GM12873 (cell line): Measurements from ENCODE around the gene PHKG2.

Experiments used
- TF ChIP-seq, protein P1 (sequence below): IDR thresholded peaks from 2 replicates; pipeline ENCODE4 v1.5.1; 2012; ENCODE audit warnings: low read depth, mild to moderate bottlenecking, moderate library complexity, low read length, control low read depth; ENCODE audit not compliant: insufficient read depth; ENCODE audit errors: missing control alignments

PHKG2 gene

DNA sequence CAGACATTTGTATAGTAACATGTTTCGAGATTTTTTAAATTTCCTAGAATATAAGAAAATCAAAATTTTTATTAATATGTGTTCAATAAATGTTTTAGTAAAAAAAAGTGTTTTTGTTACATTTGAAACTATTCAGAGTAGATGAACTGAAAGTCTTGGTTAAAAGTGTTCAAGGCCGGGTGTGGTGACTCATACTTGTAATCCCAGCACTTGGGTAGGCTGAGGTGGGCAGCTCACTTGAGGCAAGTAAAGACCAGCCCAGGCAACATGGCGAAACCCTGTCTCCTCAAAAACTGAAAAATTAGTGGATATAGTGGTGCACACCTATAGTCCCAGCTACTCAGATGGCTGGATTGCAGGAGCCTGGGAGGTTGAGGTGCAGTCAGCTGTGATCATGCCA, 16.8 kb upstream of the PHKG2 start:
- TF ChIP-seq, protein P1, sequence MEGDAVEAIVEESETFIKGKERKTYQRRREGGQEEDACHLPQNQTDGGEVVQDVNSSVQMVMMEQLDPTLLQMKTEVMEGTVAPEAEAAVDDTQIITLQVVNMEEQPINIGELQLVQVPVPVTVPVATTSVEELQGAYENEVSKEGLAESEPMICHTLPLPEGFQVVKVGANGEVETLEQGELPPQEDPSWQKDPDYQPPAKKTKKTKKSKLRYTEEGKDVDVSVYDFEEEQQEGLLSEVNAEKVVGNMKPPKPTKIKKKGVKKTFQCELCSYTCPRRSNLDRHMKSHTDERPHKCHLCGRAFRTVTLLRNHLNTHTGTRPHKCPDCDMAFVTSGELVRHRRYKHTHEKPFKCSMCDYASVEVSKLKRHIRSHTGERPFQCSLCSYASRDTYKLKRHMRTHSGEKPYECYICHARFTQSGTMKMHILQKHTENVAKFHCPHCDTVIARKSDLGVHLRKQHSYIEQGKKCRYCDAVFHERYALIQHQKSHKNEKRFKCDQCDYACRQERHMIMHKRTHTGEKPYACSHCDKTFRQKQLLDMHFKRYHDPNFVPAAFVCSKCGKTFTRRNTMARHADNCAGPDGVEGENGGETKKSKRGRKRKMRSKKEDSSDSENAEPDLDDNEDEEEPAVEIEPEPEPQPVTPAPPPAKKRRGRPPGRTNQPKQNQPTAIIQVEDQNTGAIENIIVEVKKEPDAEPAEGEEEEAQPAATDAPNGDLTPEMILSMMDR, result no peak

DNA sequence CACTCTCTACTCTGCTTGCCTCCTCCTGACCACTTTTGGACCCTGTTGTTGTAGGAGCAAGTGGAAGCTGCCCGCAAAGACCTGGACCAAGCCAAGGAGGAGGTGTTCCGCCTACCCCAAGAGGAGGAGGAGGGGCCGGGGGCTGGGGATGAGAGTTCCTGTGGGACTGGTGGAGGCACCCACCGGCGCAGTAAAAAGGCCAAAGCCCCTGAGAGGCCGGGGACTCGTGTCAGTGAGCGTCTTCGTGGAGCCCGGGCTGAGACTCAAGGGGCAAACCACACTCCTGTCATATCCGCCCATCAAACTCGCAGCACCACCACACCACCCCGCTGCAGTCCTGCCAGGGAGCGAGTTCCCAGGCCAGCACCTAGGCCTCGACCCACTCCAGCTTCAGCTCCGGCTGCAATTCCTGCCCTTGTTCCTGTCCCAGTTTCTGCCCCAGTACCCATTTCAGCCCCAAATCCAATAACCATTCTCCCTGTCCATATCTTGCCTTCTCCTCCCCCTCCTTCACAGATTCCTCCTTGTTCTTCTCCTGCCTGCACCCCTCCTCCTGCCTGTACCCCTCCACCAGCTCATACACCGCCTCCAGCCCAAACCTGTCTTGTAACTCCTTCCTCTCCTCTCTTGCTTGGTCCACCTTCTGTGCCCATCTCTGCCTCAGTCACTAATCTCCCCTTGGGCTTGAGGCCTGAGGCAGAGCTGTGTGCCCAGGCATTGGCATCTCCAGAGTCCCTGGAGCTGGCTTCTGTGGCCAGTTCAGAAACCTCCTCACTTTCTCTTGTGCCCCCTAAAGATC, 11.0 kb upstream of the PHKG2 start:
- TF ChIP-seq, protein P1, result no peak

DNA sequence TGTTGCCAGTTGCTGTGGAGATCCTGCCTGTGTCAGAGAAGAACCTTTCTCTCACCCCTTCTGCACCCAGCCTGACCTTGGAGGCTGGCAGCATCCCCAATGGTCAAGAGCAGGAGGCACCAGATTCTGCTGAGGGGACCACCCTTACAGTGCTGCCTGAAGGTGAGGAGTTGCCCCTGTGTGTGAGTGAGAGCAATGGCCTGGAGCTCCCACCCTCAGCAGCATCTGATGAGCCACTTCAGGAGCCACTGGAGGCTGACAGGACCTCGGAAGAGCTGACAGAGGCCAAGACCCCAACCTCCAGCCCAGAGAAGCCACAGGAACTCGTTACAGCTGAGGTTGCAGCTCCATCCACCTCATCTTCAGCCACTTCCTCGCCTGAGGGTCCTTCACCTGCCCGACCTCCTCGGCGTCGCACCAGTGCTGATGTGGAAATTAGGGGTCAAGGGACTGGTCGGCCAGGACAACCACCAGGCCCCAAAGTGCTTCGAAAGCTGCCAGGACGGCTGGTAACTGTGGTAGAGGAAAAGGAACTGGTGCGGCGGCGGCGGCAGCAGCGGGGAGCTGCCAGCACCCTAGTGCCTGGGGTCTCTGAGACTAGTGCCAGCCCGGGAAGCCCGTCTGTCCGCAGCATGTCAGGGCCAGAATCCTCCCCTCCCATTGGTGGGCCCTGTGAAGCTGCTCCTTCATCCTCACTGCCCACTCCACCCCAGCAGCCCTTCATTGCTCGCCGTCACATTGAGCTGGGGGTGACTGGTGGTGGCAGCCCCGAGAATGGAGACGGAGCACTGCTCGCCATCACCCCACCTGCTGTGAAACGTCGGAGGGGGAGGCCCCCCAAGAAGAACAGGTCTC, 10.2 kb upstream of the PHKG2 start:
- TF ChIP-seq, protein P1, result no peak

DNA sequence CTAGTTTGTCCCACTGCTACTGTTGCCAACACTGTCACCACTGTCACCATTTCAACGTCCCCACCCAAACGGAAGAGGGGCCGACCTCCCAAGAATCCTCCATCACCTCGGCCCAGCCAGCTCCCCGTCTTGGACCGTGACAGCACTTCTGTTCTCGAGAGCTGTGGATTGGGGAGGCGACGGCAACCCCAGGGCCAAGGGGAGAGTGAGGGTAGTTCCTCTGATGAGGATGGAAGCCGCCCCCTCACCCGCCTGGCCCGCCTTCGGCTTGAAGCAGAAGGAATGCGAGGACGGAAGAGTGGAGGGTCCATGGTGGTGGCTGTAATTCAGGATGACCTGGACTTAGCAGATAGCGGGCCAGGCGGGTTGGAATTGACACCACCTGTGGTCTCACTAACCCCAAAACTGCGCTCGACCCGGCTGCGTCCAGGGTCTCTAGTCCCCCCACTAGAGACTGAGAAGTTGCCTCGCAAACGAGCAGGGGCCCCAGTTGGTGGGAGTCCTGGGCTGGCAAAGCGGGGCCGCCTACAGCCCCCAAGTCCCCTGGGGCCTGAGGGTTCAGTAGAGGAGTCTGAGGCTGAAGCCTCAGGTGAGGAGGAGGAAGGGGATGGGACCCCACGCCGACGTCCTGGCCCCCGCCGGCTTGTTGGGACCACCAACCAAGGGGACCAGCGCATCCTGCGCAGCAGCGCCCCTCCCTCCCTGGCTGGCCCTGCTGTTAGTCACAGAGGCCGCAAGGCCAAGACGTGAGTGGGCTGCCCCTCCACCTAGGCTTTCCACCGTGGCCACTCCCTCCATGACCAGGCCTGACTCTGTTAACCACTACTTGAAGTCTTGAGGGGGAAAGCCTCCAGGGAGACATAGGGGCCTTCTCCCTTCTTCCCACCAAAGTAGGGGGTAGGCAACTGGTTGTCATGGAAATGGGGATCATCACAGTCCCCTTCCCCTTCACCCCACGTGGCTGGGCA, 9.0 kb upstream of the PHKG2 start:
- TF ChIP-seq, protein P1, result no peak

DNA sequence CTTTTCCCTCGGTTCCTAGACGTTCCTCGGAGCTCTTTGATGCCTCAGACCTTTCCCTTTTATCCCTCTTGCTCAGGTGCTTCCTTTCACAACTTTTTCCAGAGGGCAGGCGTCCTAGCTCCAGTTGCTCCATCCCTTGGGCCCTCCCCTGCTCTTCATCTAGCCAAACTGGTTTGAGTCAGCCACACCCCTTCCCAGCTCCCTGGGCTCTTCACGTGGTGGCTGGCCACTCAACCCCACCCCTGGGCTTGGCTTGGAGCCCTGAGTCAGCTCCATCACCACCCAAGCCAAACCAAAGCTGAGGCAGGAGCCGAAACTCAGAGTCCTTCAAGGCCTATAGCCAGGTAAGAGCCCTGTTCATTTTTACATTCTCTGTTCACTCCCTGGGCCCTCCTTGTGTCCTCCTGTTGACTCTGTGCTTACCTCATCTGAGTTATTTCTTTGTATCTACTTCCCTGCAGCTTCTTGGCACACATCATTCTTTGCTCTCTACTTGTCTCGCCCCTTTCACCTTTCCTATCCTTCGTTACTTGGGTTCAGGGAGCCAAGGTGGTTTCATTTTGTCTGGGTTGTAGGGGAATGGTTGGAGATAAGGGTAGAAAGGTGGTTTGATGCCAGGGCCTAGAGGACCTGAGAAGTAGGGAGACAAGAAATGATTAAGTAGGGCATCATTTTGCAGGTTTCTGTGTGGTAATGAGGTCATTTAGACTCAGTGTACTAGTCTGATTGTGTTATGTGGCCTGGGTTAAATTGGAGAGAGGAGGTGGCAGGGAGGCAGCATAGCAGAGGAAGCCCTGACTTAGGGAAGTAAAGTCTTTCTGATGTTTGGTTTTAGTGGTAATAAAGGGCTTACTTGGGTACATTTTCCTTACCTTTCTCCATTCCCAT, 7.6 kb upstream of the PHKG2 start:
- TF ChIP-seq, protein P1, result no peak

DNA sequence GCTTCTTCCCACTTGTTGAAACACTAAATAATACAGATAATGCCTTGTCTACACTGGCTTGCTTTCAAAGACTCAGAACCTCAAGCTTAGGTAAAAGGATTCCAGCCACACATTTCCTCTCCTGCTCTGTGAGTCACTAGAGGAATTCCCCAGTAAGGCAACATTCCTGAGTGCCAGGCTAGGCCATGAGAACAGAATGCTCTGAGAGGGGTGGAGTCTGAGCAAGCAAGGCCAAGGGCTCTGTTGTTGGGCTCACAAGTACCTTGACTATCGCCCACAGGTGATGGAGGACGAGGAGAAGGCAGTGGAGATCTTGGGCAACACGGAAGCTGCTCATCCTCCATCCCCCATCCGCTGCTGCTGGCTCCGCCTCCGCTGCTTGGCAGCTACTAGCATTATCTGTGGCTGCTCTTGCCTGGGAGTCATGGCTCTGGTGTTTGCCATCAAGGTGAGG, 6.7 kb upstream of the PHKG2 start:
- TF ChIP-seq, protein P1, result no peak
